Liver (tissue), 9 donors: ENCODE data around the gene CFAP70. TPM values are rescaled to one million over a fixed set of nuclear protein-coding genes. Genes with fewer than 3 reads are reported as not detected.

ENCODE experiments used
- DNase-seq: peaks from one replicate; pipeline ENCODE4 v3.0.0-alpha.2; 2017; ENCODE audit warnings: low spot score
- H3K27ac ChIP-seq, 2 donors: one replicate each; pipeline ENCODE4 v1.7.0; 2013; ENCODE audit warnings: inconsistent platforms in 2 of 2, low read length in 2 of 2, control low read depth in 1 of 2, low read depth in 1 of 2, mild to moderate bottlenecking in 1 of 2
- H3K27me3 ChIP-seq, 4 donors: one replicate each; pipeline versions ENCODE4 v1.6.1 to v1.7.0; 2013; ENCODE audit warnings: low read length in 3 of 4, inconsistent platforms in 1 of 4, mild to moderate bottlenecking in 1 of 4, moderate library complexity in 1 of 4; ENCODE audit not compliant: control insufficient read depth in 4 of 4, insufficient read depth in 4 of 4
- H3K36me3 ChIP-seq, 4 donors: one replicate each; pipeline versions ENCODE4 v1.6.1 to v1.7.0; 2013; ENCODE audit warnings: low read length in 3 of 4, mild to moderate bottlenecking in 3 of 4, low read depth in 1 of 4, moderate library complexity in 1 of 4; ENCODE audit not compliant: control insufficient read depth in 4 of 4, insufficient read depth in 3 of 4
- H3K4me1 ChIP-seq, 4 donors: one replicate each; pipeline versions ENCODE4 v1.6.1 to v1.7.0; 2013; ENCODE audit warnings: low read length in 3 of 4, mild to moderate bottlenecking in 3 of 4, moderate library complexity in 1 of 4; ENCODE audit not compliant: control insufficient read depth in 4 of 4, insufficient read depth in 4 of 4
- H3K4me3 ChIP-seq, 3 donors: one replicate each; pipeline versions ENCODE4 v1.6.1 to v1.7.0; 2013; ENCODE audit warnings: low read length in 3 of 3, control low read depth in 1 of 3, low read depth in 1 of 3, mild to moderate bottlenecking in 1 of 3
- H3K9ac ChIP-seq, 2 donors: one replicate each; pipeline ENCODE4 v1.7.0; 2013; ENCODE audit warnings: low read length in 2 of 2, mild to moderate bottlenecking in 2 of 2, moderate library complexity in 2 of 2, control low read depth in 1 of 2, low read depth in 1 of 2
- H3K9me3 ChIP-seq, 4 donors: one replicate each; pipeline versions ENCODE4 v1.6.1 to v1.7.0; 2013; ENCODE audit warnings: low read length in 3 of 4; ENCODE audit not compliant: control insufficient read depth in 4 of 4
- ATF3 ChIP-seq: IDR thresholded peaks from 2 replicates; pipeline ENCODE4 v1.6.1; 2016; ENCODE audit warnings: antibody characterized with exemption
- CTCF ChIP-seq: fragments of 150-350 bp; IDR thresholded peaks from 2 replicates; pipeline ENCODE4 v1.5.1; 2017; ENCODE audit warnings: improper control_type of control experiment, low read depth, low read length; ENCODE audit not compliant: missing input control
- EGR1 ChIP-seq, 2 donors: IDR thresholded peaks; 2 replicates each; pipeline ENCODE4 v1.6.1; 2016 to 2018; ENCODE audit warnings: antibody characterized with exemption in 2 of 2, low read depth in 2 of 2
- FOXA2 ChIP-seq: IDR thresholded peaks from 2 replicates; pipeline ENCODE4 v1.6.1; 2016; ENCODE audit warnings: antibody characterized with exemption
- GABPA ChIP-seq, 2 donors: IDR thresholded peaks in 1 of 2; conservative IDR thresholded peaks in 1 of 2; 2 replicates each; pipeline ENCODE4 v1.6.1; 2016; ENCODE audit warnings: antibody characterized with exemption in 2 of 2, mild to moderate bottlenecking in 1 of 2, moderate library complexity in 1 of 2
- HNF4G ChIP-seq: IDR thresholded peaks from 2 replicates; pipeline ENCODE4 v1.6.1; 2016; ENCODE audit warnings: antibody characterized with exemption
- JUND ChIP-seq, 2 donors: IDR thresholded peaks; 2 replicates each; pipeline ENCODE4 v1.6.1; 2016; ENCODE audit warnings: antibody characterized with exemption in 2 of 2
- NR2F2 ChIP-seq: IDR thresholded peaks from 2 replicates; pipeline ENCODE4 v1.6.1; 2016; ENCODE audit warnings: antibody characterized with exemption
- RAD21 ChIP-seq, 2 donors: IDR thresholded peaks; 2 replicates each; pipeline ENCODE4 v1.6.1; 2016; ENCODE audit warnings: antibody characterized with exemption in 2 of 2, mild to moderate bottlenecking in 2 of 2
- REST ChIP-seq: IDR thresholded peaks from 2 replicates; pipeline ENCODE4 v1.6.1; 2016; ENCODE audit warnings: antibody characterized with exemption, mild to moderate bottlenecking
- RXRA ChIP-seq, 2 donors: IDR thresholded peaks; 2 replicates each; pipeline ENCODE4 v1.6.1; 2017 to 2018; ENCODE audit warnings: antibody characterized with exemption in 2 of 2, mild to moderate bottlenecking in 1 of 2
- SP1 ChIP-seq: IDR thresholded peaks from 2 replicates; pipeline ENCODE4 v1.6.1; 2018; ENCODE audit warnings: antibody characterized with exemption, mild to moderate bottlenecking
- TAF1 ChIP-seq: conservative IDR thresholded peaks from 2 replicates; pipeline ENCODE4 v1.6.1; 2016; ENCODE audit warnings: antibody characterized with exemption, mild to moderate bottlenecking
- YY1 ChIP-seq: IDR thresholded peaks from 2 replicates; pipeline ENCODE4 v1.6.1; 2016; ENCODE audit warnings: antibody characterized with exemption, mild to moderate bottlenecking
- ZBTB33 ChIP-seq: IDR thresholded peaks from 2 replicates; pipeline ENCODE4 v1.6.1; 2016; ENCODE audit warnings: antibody characterized with exemption
- WGBS: extraction: QIAGEN DNeasy Blood & Tissue Kit; methylation state at CpG from one replicate; pipeline ENCODE4 v1.1.7; 2013; 5-methylcytosine and 5-hydroxymethylcytosine counted together
- polyA plus RNA-seq, 2 donors: library from polyadenylated mRNA; stranded (reverse) in 1 of 2; unstranded in 1 of 2; fragments of 200-250 nt in 1 of 2; fragments of >200 nt in 1 of 2; fragmentation: Nextera tagmentation in 1 of 2; extraction: Ambion mirVana in 1 of 2; gene quantifications; one replicate each; pipeline versions ENCODE4 v1.2.1 to v1.2.3, GENCODE V29; 2013 to 2015
- total RNA-seq, 2 donors: library from RNA; depleted of rRNA; stranded (reverse); fragments of >200 nt; gene quantifications; one replicate each; pipeline ENCODE4 v1.2.3, GENCODE V29; 2014
- TF ChIP-seq, protein P1 (sequence below): IDR thresholded peaks from 2 replicates; pipeline ENCODE4 v1.6.1; 2016; ENCODE audit warnings: antibody characterized with exemption
- donor health status: healthy.
- donor health status: healthy.
- donor health status: healthy.
- donor health status: healthy.
- donor health status: healthy.

Gene CFAP70
- total and polyA plus RNA-seq, 4 donors, result 0.46 to 2.3 (median 0.80) TPM

DNA sequence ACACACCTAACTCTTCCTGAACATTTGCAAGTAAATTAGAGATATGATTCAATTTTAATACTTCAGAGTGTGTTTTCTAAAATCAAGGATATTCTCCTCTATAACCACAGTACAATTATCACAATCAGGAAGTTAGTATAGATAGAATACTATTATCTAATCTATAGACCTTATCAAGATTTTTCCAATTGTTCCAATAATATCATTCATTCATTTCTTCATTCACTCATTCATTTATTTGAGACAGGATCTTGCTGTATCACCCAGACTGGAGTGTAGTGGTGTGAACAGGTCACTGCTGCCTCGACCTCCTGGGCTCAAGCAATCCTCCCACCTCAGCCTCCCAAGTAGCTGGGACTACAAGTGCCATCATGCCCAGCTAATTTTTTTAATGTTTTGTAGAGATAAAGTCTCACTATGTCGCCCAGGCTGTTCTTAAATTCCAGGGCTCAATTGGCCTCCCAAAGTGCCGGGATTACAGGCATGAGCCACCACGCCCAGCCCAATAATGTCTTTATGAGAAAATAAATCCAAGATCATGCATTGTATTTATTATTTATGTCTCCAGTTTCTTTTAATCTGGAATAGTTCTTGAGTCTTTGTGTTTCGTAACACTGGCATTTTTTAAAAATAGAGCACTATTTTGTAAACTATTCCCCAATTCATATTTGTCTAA lies 95.6 kb downstream of the CFAP70 start:
- no peaks in the 10 kb centered on the region for H3K36me3 ChIP-seq
- H3K9ac ChIP-seq, result no peak overlapping the region
- no peaks in the 10 kb centered on the region for H3K27me3 ChIP-seq
- no peaks in the 10 kb centered on the region for H3K9me3 ChIP-seq
- H3K4me1 ChIP-seq, result peaks cover 0 to 4% (median 0%) of the 10 kb centered on the region in 4 donors
- WGBS, result 84% methylated on average over 5 of the region's 5 CpGs
- TF ChIP-seq TAF1, result no peak
- TF ChIP-seq FOXA2, result no peak
- no peak for TF ChIP-seq YY1
- no peak for TF ChIP-seq JUND (IDR thresholded peaks at IDR 0.05)
- TF ChIP-seq NR2F2, result no peak
- TF ChIP-seq, protein P1, sequence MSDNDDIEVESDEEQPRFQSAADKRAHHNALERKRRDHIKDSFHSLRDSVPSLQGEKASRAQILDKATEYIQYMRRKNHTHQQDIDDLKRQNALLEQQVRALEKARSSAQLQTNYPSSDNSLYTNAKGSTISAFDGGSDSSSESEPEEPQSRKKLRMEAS, result no peak
- no peak for TF ChIP-seq REST
- TF ChIP-seq SP1, result no peak
- no peak for TF ChIP-seq RAD21 (IDR thresholded peaks at IDR 0.05)
- no peak for TF ChIP-seq ATF3
- TF ChIP-seq GABPA (IDR thresholded peaks at IDR 0.05 in 1 of 2, conservative IDR thresholded peaks at IDR 0.05 in 1 of 2), result no peak
- TF ChIP-seq ZBTB33, result no peak
- TF ChIP-seq CTCF, result no peak
- no peak for TF ChIP-seq RXRA (IDR thresholded peaks at IDR 0.05)
- no peak for TF ChIP-seq EGR1 (IDR thresholded peaks at IDR 0.05; ENCODE audit: low read depth in 2 of 2)
- no peak for TF ChIP-seq HNF4G
- DNase-seq, result no peak
- H3K4me3 ChIP-seq, result no peak overlapping the region
- H3K27ac ChIP-seq, result no peak overlapping the region
